PC-3 (cell line): ENCODE measurements around the gene OPN1SW.

Source experiments
- EZH2 ChIP-seq: fragments of 300-600 bp; sonication (generic); IDR thresholded peaks from one replicate; pipeline ENCODE4 v1.6.1; 2017; ENCODE audit warnings: antibody characterized with exemption, mild to moderate bottlenecking, low read length; ENCODE audit not compliant: unreplicated experiment
- TF ChIP-seq, protein P1 (sequence below): fragments of 300-600 bp; sonication (generic); conservative IDR thresholded peaks from 2 replicates; pipeline ENCODE4 v1.5.1; 2017; ENCODE audit warnings: antibody characterized with exemption, low read depth, mild to moderate bottlenecking, low read length

- TF ChIP-seq, protein P1, sequence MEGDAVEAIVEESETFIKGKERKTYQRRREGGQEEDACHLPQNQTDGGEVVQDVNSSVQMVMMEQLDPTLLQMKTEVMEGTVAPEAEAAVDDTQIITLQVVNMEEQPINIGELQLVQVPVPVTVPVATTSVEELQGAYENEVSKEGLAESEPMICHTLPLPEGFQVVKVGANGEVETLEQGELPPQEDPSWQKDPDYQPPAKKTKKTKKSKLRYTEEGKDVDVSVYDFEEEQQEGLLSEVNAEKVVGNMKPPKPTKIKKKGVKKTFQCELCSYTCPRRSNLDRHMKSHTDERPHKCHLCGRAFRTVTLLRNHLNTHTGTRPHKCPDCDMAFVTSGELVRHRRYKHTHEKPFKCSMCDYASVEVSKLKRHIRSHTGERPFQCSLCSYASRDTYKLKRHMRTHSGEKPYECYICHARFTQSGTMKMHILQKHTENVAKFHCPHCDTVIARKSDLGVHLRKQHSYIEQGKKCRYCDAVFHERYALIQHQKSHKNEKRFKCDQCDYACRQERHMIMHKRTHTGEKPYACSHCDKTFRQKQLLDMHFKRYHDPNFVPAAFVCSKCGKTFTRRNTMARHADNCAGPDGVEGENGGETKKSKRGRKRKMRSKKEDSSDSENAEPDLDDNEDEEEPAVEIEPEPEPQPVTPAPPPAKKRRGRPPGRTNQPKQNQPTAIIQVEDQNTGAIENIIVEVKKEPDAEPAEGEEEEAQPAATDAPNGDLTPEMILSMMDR, result no peak
- no peak for TF ChIP-seq EZH2
These were observed 16.4 kb downstream of the OPN1SW start for GRCh38 chr7:128759242-128759641.
